ENCODE data around the gene PTPRD. TPM values are rescaled to one million over a fixed set of nuclear protein-coding genes. Genes with fewer than 3 reads are reported as not detected.

The PTPRD gene
- total and polyA plus RNA-seq, 2 donors from 2014 or later: 6.4 to 78.9 TPM

GRCh38 chr9:9998491-9999287 lies 614.1 kb downstream of the PTPRD start:
- no peaks in the 10 kb centered on the region for H3K4me1 ChIP-seq (ENCODE audit: control insufficient read depth in 2 of 3, insufficient read depth in 2 of 3, low read depth in 1 of 3, low read length in 3 of 3)
- intact Hi-C loops (cut with DNase I): no loop called here
- H3K27ac ChIP-seq (ENCODE audit: low read depth in 2 of 2, low read length in 2 of 2): no peak overlapping the region
- no peak overlapping the region for H3K9ac ChIP-seq (ENCODE audit: low read length in 3 of 3)
- FAIRE-seq: no peak
- no peak overlapping the region for H3K4me3 ChIP-seq (ENCODE audit: low read length in 3 of 3)
- H3K27me3 ChIP-seq (ENCODE audit: control insufficient read depth, insufficient read depth, low read length): no peaks in the 10 kb centered on the region
- peak; percentile 11 for TF ChIP-seq CTCF (IDR thresholded peaks at IDR 0.05; ENCODE audit: borderline replicate concordance, extremely low read depth, insufficient read depth)
- H3K9me3 ChIP-seq (ENCODE audit: control insufficient read depth in 2 of 3, insufficient read depth in 1 of 3, low read length in 3 of 3): no peaks in the 10 kb centered on the region
- DNase-seq: peak in 1 of 5 donors; percentile 3
- no peaks in the 10 kb centered on the region for H3K36me3 ChIP-seq (ENCODE audit: control insufficient read depth in 2 of 3, insufficient read depth in 3 of 3, low read length in 3 of 3)

GRCh38 chr9:9997585-9997984 lies 615.2 kb downstream of the PTPRD start:
- Histone ChIP-seq H3K4me3 (ENCODE audit: low read length in 3 of 3) (no peak overlapping the region), H3K9ac (ENCODE audit: low read length in 3 of 3) (no peak overlapping the region), H3K9me3 (ENCODE audit: control insufficient read depth in 2 of 3, insufficient read depth in 1 of 3, low read length in 3 of 3) (no peaks in the 10 kb centered on the region), H3K36me3 (ENCODE audit: control insufficient read depth in 2 of 3, insufficient read depth in 3 of 3, low read length in 3 of 3) (no peaks in the 10 kb centered on the region), H3K27me3 (ENCODE audit: control insufficient read depth, insufficient read depth, low read length) (no peaks in the 10 kb centered on the region), H3K4me1 (ENCODE audit: control insufficient read depth in 2 of 3, insufficient read depth in 2 of 3, low read depth in 1 of 3, low read length in 3 of 3) (no peaks in the 10 kb centered on the region), H3K27ac (ENCODE audit: low read depth in 2 of 2, low read length in 2 of 2) (no peak overlapping the region)
- FAIRE-seq: no peak
- TF ChIP-seq CTCF (IDR thresholded peaks at IDR 0.05; ENCODE audit: borderline replicate concordance, extremely low read depth, insufficient read depth): no peak
- DNase-seq: no peak
- intact Hi-C loops (cut with DNase I): no loop called here

- intact Hi-C loops (cut with DNase I): no loop called here
- no peaks in the 10 kb centered on the region for H3K27me3 ChIP-seq (ENCODE audit: control insufficient read depth, insufficient read depth, low read length)
- H3K36me3 ChIP-seq (ENCODE audit: control insufficient read depth in 2 of 3, insufficient read depth in 3 of 3, low read length in 3 of 3): no peaks in the 10 kb centered on the region
- H3K27ac ChIP-seq (ENCODE audit: low read depth in 2 of 2, low read length in 2 of 2): no peak overlapping the region
- H3K4me1 ChIP-seq (ENCODE audit: control insufficient read depth in 2 of 3, insufficient read depth in 2 of 3, low read depth in 1 of 3, low read length in 3 of 3): no peaks in the 10 kb centered on the region
- no peaks in the 10 kb centered on the region for H3K9me3 ChIP-seq (ENCODE audit: control insufficient read depth in 2 of 3, insufficient read depth in 1 of 3, low read length in 3 of 3)
- TF ChIP-seq CTCF (IDR thresholded peaks at IDR 0.05; ENCODE audit: borderline replicate concordance, extremely low read depth, insufficient read depth): no peak
- H3K9ac ChIP-seq (ENCODE audit: low read length in 3 of 3): no peak overlapping the region
- no peak overlapping the region for H3K4me3 ChIP-seq (ENCODE audit: low read length in 3 of 3)
- FAIRE-seq: no peak
- no peak for DNase-seq
Observed at GRCh38 chr9:9996259-9996658, 616.5 kb downstream of the PTPRD start.

Data from kidney (tissue), 14 donors.